Gastrocnemius medialis (tissue), 4 donors: Measurements from ENCODE around the gene SYCP2. TPM values are rescaled to one million over a fixed set of nuclear protein-coding genes. Genes with fewer than 3 reads are reported as not detected.

Experiments
- ATAC-seq, 2 donors: fragments of 150-250 bp; one replicate each; pipeline ENCODE4 v1.9.1; 2016
- DNase-seq, 2 donors: peaks; one replicate each; pipeline ENCODE4 v3.0.0-alpha.2; 2019
- H3K27ac ChIP-seq, 4 donors: fragments of 200-600 bp; sonication (generic); 1 replicate in 1 of 4; 2 replicates in 3 of 4; pipeline ENCODE4 v1.5.1; 2016 to 2018; ENCODE audit warnings: mild to moderate bottlenecking in 2 of 4, moderate library complexity in 1 of 4
- H3K27me3 ChIP-seq, 3 donors: fragments of 200-600 bp; sonication (generic) in 2 of 3; 1 replicate in 1 of 3; 2 replicates in 2 of 3; pipeline versions ENCODE4 v1.5.1 to v1.6.0; 2016 to 2019; ENCODE audit warnings: mild to moderate bottlenecking in 1 of 3, moderate library complexity in 1 of 3
- H3K36me3 ChIP-seq, 2 donors: fragments of 200-600 bp; sonication (generic) in 1 of 2; one replicate each; pipeline ENCODE4 v1.5.1; 2017 to 2018
- H3K4me1 ChIP-seq, 2 donors: fragments of 200-600 bp; sonication (generic) in 1 of 2; one replicate each; pipeline ENCODE4 v1.5.1; 2016 to 2017; ENCODE audit warnings: mild to moderate bottlenecking in 2 of 2
- H3K4me3 ChIP-seq, 4 donors: fragments of 200-600 bp; sonication (generic) in 3 of 4; 1 replicate in 1 of 4; 2 replicates in 3 of 4; pipeline ENCODE4 v1.5.1; 2016 to 2019; ENCODE audit warnings: mild to moderate bottlenecking in 2 of 4
- H3K9me3 ChIP-seq, 3 donors: fragments of 200-600 bp; sonication (generic) in 2 of 3; 1 replicate in 1 of 3; 2 replicates in 2 of 3; pipeline ENCODE4 v1.5.1; 2016 to 2019
- POLR2A ChIP-seq, 2 donors: fragments of 450-650 bp; IDR thresholded peaks; one replicate each; pipeline ENCODE4 v1.6.1; 2017; ENCODE audit warnings: antibody characterized with exemption in 2 of 2, mild to moderate bottlenecking in 2 of 2, moderate library complexity in 2 of 2
- in situ Hi-C, 4 donors: fragments of 200-750 bp; cut with MboI; loops; one replicate each; pipeline versions ENCODE4 v1.15.0 to v1.8.0; 2017; ENCODE audit warnings: low sequenced_read_pairs in 4 of 4
- intact Hi-C: fragments of 100-400 bp; cut with DNase I; formaldehyde crosslinking; loops from one replicate; pipeline ENCODE4 v1.15.1; 2023; ENCODE audit warnings: low total_unique reads
- total RNA-seq, 4 donors: library from RNA; depleted of rRNA; stranded (reverse); fragments of >200 nt; gene quantifications; one replicate each; pipeline versions ENCODE4 v1.1.0 to v1.2.3, GENCODE V29; 2016
- TF ChIP-seq, protein P1 (sequence below), 5 experiments: fragments of 450-650 bp in 3 of 5; fragments of 200-600 bp in 2 of 5; sonication (generic) in 2 of 5; IDR thresholded peaks in 4 of 5; conservative IDR thresholded peaks in 1 of 5; 1 replicate in 4 of 5; 2 replicates in 1 of 5; pipeline ENCODE4 v1.5.1; 2016 to 2019; ENCODE audit warnings: antibody characterized with exemption in 5 of 5, mild to moderate bottlenecking in 3 of 5, moderate library complexity in 3 of 5

Gene SYCP2
- total RNA-seq, 4 donors from 2014 or later: 0.10 to 0.78 (median 0.39) TPM

DNA sequence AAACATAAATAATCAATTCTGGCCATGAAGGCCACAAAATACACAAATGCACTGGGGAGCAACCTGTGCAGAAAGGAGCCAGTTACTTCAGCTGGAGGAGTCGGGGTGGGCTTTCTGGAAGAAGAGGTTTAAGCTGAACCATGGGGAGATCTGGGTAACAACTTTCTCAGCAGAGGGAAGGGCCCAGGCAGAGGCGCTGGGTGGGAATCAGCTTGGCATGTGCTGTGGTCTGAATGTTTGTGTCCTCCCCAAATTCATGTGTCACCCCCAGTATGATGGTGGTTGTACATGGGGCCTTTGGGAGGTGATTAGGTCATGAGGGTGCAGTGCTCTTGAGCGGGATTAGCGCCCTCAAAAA is 107.9 kb downstream of the SYCP2 start:
- Histone ChIP-seq H3K4me3 (no peak overlapping the region), H3K27me3 (no peaks in the 10 kb centered on the region), H3K36me3 (no peaks in the 10 kb centered on the region), H3K27ac (no peak overlapping the region), H3K4me1 (no peaks in the 10 kb centered on the region), H3K9me3 (no peaks in the 10 kb centered on the region)
- intact Hi-C loops (no loop called here), in situ Hi-C loops (no loop called here)
- TF ChIP-seq, protein P1, sequence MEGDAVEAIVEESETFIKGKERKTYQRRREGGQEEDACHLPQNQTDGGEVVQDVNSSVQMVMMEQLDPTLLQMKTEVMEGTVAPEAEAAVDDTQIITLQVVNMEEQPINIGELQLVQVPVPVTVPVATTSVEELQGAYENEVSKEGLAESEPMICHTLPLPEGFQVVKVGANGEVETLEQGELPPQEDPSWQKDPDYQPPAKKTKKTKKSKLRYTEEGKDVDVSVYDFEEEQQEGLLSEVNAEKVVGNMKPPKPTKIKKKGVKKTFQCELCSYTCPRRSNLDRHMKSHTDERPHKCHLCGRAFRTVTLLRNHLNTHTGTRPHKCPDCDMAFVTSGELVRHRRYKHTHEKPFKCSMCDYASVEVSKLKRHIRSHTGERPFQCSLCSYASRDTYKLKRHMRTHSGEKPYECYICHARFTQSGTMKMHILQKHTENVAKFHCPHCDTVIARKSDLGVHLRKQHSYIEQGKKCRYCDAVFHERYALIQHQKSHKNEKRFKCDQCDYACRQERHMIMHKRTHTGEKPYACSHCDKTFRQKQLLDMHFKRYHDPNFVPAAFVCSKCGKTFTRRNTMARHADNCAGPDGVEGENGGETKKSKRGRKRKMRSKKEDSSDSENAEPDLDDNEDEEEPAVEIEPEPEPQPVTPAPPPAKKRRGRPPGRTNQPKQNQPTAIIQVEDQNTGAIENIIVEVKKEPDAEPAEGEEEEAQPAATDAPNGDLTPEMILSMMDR (IDR thresholded peaks at IDR 0.05 in 4 of 5, conservative IDR thresholded peaks at IDR 0.05 in 1 of 5): no peak
- no peak for TF ChIP-seq POLR2A (IDR thresholded peaks at IDR 0.05)
- ATAC-seq (no peak), DNase-seq (no peak)

DNA sequence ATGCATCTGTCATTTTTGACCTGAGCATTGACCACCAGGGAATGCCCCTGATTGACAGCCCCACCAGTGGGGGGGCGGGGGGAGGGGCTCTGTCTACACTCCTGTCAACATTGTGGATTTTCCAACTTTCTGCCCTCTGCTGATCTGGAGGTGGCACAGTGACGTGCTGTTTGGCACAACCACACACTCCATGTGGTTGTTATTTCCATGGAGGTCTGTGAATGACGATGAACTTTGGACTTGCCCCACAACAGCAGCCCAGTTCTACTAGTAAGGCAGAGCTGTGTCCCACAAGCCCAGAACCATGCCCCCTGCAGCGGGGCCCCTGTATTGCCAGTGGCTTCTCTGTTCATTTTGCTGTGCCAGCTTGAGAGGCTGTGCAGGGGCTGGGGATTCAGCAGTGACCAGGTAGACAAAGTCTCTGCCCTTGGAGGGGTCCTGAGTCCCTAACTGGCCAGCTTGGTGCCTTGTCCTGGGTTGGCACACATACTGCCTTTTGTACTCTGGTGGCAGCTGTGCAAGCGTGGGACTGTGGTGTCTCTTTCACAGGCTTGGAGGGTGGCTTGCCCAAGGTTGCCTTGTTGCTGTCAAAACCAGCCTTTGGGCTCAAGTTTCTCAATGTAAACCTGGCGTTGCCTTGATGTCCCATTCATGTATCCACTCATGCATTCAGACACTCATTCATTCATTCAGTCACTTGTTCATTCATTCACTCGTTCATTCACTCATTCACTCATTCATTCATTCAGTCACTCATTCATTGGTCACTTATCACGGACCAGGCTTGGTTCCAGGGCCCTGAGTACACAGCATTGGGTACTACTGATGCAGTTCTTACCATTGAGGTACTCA is 108.5 kb downstream of the SYCP2 start:
- H3K4me3 ChIP-seq: no peak overlapping the region
- intact Hi-C loops (no loop called here), in situ Hi-C loops (no loop called here)
- no peaks in the 10 kb centered on the region for H3K9me3 ChIP-seq
- H3K27ac ChIP-seq: no peak overlapping the region
- DNase-seq (no peak), ATAC-seq (no peak)
- H3K4me1 ChIP-seq: no peaks in the 10 kb centered on the region
- H3K36me3 ChIP-seq: no peaks in the 10 kb centered on the region
- H3K27me3 ChIP-seq: no peaks in the 10 kb centered on the region
- TF ChIP-seq POLR2A (IDR thresholded peaks at IDR 0.05): no peak
- TF ChIP-seq, protein P1 (IDR thresholded peaks at IDR 0.05 in 4 of 5, conservative IDR thresholded peaks at IDR 0.05 in 1 of 5): no peak

DNA sequence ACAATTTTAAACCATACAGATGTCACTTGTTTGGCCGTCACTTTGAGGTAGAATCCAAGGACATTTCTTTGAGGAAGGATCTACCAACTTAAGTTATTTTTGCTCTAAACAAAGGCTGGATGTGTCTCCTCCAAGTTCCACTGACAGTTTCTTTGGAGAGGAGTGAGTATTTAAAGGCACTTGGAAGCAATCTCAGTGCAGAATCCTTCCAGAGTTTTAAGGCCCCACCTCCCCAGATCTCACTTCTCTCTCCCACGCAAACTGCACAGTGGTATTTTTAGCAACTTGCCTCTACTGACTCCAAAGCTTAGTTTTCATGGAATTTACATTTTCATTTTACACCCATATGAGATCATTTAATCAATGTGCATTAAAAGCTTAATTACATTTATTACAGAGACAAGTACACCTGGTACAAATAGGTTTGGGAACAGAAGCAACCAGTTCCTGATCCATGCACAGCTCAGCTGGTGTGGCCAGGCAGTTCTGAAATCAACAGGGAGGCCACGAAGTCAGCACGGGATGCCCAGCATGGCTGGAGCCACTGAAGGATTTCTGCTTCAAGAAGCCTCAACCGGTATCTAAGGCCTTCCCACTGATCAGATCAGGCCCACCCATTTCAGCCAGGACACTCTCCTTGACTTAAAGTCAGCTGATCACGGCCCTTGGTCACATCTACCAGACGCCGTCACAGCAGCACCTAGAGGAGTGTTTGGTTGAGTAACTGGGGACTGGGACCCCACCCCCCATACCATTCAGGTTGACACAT is 109.8 kb downstream of the SYCP2 start:
- Histone ChIP-seq H3K9me3 (no peaks in the 10 kb centered on the region), H3K36me3 (no peaks in the 10 kb centered on the region), H3K27me3 (no peaks in the 10 kb centered on the region), H3K4me1 (no peaks in the 10 kb centered on the region), H3K27ac (no peak overlapping the region), H3K4me3 (no peak overlapping the region)
- intact Hi-C loops (no loop called here), in situ Hi-C loops (no loop called here)
- TF ChIP-seq, protein P1 (IDR thresholded peaks at IDR 0.05 in 4 of 5, conservative IDR thresholded peaks at IDR 0.05 in 1 of 5): no peak
- no peak for TF ChIP-seq POLR2A (IDR thresholded peaks at IDR 0.05)
- DNase-seq (no peak), ATAC-seq (no peak)

DNA sequence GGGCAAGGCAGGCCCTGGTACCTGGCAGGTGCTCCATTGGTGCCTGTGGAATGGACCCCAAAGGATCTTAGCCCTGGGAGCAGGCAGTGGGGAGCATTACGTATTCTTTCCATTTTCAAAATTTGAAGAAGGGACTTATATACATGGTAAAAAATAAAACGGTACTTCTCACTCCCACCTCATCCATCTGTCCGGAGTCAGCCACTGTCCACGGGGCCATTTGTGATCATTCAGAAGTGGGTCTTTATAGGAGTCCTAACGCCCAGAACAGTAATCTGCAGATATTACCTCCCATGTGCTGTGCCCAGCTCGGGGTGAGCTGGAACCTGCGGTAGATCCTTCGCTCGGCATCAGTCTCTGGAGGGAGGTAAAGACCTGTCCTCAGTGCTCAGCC is 110.4 kb downstream of the SYCP2 start:
- in situ Hi-C loops: no loop called here
- DNase-seq: no peak

More for the DNA sequence above, 110.4 kb downstream of the SYCP2 start:
- no peaks in the 10 kb centered on the region for H3K27me3 ChIP-seq
- intact Hi-C loops: no loop called here
- H3K36me3 ChIP-seq: no peaks in the 10 kb centered on the region
- H3K4me3 ChIP-seq: no peak overlapping the region
- no peak overlapping the region for H3K27ac ChIP-seq
- TF ChIP-seq POLR2A (IDR thresholded peaks at IDR 0.05): no peak
- TF ChIP-seq, protein P1 (IDR thresholded peaks at IDR 0.05 in 4 of 5, conservative IDR thresholded peaks at IDR 0.05 in 1 of 5): no peak
- no peak for ATAC-seq
- H3K4me1 ChIP-seq: no peaks in the 10 kb centered on the region
- no peaks in the 10 kb centered on the region for H3K9me3 ChIP-seq
